ENCODE results near the gene ARHGEF40.

Gene ARHGEF40

GRCh38 chr14:21070083-21070609 lies at the start of gene ARHGEF40:
Gene ARHGEF40, plus strand, starts transcription at chr14:21070304. Its CDS starts 93 bp downstream, at chr14:21070397.
- Histone ChIP-seq H3K27me3 (ENCODE audit: control insufficient read depth, insufficient read depth, low read length) (peaks cover 16% of the 10 kb centered on the region), H3K36me3 (ENCODE audit: control insufficient read depth, low read depth, low read length) (peaks cover 24% of the 10 kb centered on the region), H3K4me1 (ENCODE audit: control insufficient read depth, low read depth, low read length) (peaks cover 16% of the 10 kb centered on the region), H3K27ac (ENCODE audit: low read length) (peak within 1 kb of the TSS; percentile 89), H3K9me3 (ENCODE audit: control insufficient read depth, low read depth, low read length) (no peaks in the 10 kb centered on the region), H3K4me3 (ENCODE audit: low read length) (peak within 1 kb of the TSS; percentile 69), H3K9ac (ENCODE audit: low read length) (peak within 1 kb of the TSS; percentile 89)

- Histone ChIP-seq H3K27me3 (ENCODE audit: control insufficient read depth, insufficient read depth, low read length) (peaks cover 26% of the 10 kb centered on the region), H3K36me3 (ENCODE audit: control insufficient read depth, low read depth, low read length) (no peaks in the 10 kb centered on the region), H3K4me1 (ENCODE audit: control insufficient read depth, low read depth, low read length) (peaks cover 7% of the 10 kb centered on the region)
Observed at GRCh38 chr14:21020977-21021545, 49.0 kb upstream of the ARHGEF40 start.

GRCh38 chr14:21022686-21023085 lies 47.4 kb upstream of the ARHGEF40 start:
- H3K27ac ChIP-seq (ENCODE audit: low read length) = no peak overlapping the region
- H3K4me1 ChIP-seq (ENCODE audit: control insufficient read depth, low read depth, low read length) = peaks cover 18% of the 10 kb centered on the region
- H3K4me3 ChIP-seq (ENCODE audit: low read length) = no peak overlapping the region
- H3K27me3 ChIP-seq (ENCODE audit: control insufficient read depth, insufficient read depth, low read length) = peaks cover 40% of the 10 kb centered on the region
- H3K9me3 ChIP-seq (ENCODE audit: control insufficient read depth, low read depth, low read length) = no peaks in the 10 kb centered on the region
- no peaks in the 10 kb centered on the region for H3K36me3 ChIP-seq (ENCODE audit: control insufficient read depth, low read depth, low read length)
- H3K9ac ChIP-seq (ENCODE audit: low read length) = no peak overlapping the region

More at GRCh38 chr14:21020977-21021545, 49.0 kb upstream of the ARHGEF40 start:
- Histone ChIP-seq H3K4me3 (ENCODE audit: low read length) (no peak overlapping the region), H3K27ac (ENCODE audit: low read length) (no peak overlapping the region), H3K9me3 (ENCODE audit: control insufficient read depth, low read depth, low read length) (no peaks in the 10 kb centered on the region), H3K9ac (ENCODE audit: low read length) (no peak overlapping the region)

- peaks cover 40% of the 10 kb centered on the region for H3K27me3 ChIP-seq (ENCODE audit: control insufficient read depth, insufficient read depth, low read length)
- no peaks in the 10 kb centered on the region for H3K36me3 ChIP-seq (ENCODE audit: control insufficient read depth, low read depth, low read length)
- no peak overlapping the region for H3K27ac ChIP-seq (ENCODE audit: low read length)
- H3K4me3 ChIP-seq (ENCODE audit: low read length) = no peak overlapping the region
- peaks cover 18% of the 10 kb centered on the region for H3K4me1 ChIP-seq (ENCODE audit: control insufficient read depth, low read depth, low read length)
- H3K9ac ChIP-seq (ENCODE audit: low read length) = no peak overlapping the region
- H3K9me3 ChIP-seq (ENCODE audit: control insufficient read depth, low read depth, low read length) = no peaks in the 10 kb centered on the region
Observed at GRCh38 chr14:21023174-21023573, 46.9 kb upstream of the ARHGEF40 start.

- Histone ChIP-seq H3K9ac (ENCODE audit: low read length) (peak overlapping the region; percentile 48), H3K36me3 (ENCODE audit: control insufficient read depth, low read depth, low read length) (no peaks in the 10 kb centered on the region), H3K9me3 (ENCODE audit: control insufficient read depth, low read depth, low read length) (no peaks in the 10 kb centered on the region), H3K4me1 (ENCODE audit: control insufficient read depth, low read depth, low read length) (peaks cover 18% of the 10 kb centered on the region), H3K27ac (ENCODE audit: low read length) (no peak overlapping the region), H3K27me3 (ENCODE audit: control insufficient read depth, insufficient read depth, low read length) (peaks cover 40% of the 10 kb centered on the region), H3K4me3 (ENCODE audit: low read length) (peak overlapping the region; percentile 75)
Observed at GRCh38 chr14:21023817-21024584, 46.1 kb upstream of the ARHGEF40 start.

GRCh38 chr14:21024585-21025370 lies 45.3 kb upstream of the ARHGEF40 start, which contains the start of gene NDRG2:
Gene NDRG2, minus strand, starts transcription at chr14:21025061. Its CDS starts 1,746 bp downstream, at chr14:21023315.
- H3K36me3 ChIP-seq (ENCODE audit: control insufficient read depth, low read depth, low read length) = no peaks in the 10 kb centered on the region
- peak within 1 kb of the TSS; percentile 75 for H3K4me3 ChIP-seq (ENCODE audit: low read length)
- no peaks in the 10 kb centered on the region for H3K9me3 ChIP-seq (ENCODE audit: control insufficient read depth, low read depth, low read length)
- H3K27me3 ChIP-seq (ENCODE audit: control insufficient read depth, insufficient read depth, low read length) = peaks cover 40% of the 10 kb centered on the region
- H3K9ac ChIP-seq (ENCODE audit: low read length) = peak within 1 kb of the TSS; percentile 56
- H3K27ac ChIP-seq (ENCODE audit: low read length) = no peak within 1 kb of the TSS
- H3K4me1 ChIP-seq (ENCODE audit: control insufficient read depth, low read depth, low read length) = peaks cover 18% of the 10 kb centered on the region

GRCh38 chr14:21025371-21026273 lies 44.5 kb upstream of the ARHGEF40 start:
- peak overlapping the region; percentile 75 for H3K4me3 ChIP-seq (ENCODE audit: low read length)
- H3K27me3 ChIP-seq (ENCODE audit: control insufficient read depth, insufficient read depth, low read length) = peaks cover 40% of the 10 kb centered on the region
- H3K9me3 ChIP-seq (ENCODE audit: control insufficient read depth, low read depth, low read length) = no peaks in the 10 kb centered on the region
- no peak overlapping the region for H3K27ac ChIP-seq (ENCODE audit: low read length)
- H3K36me3 ChIP-seq (ENCODE audit: control insufficient read depth, low read depth, low read length) = no peaks in the 10 kb centered on the region
- H3K4me1 ChIP-seq (ENCODE audit: control insufficient read depth, low read depth, low read length) = peaks cover 18% of the 10 kb centered on the region
- H3K9ac ChIP-seq (ENCODE audit: low read length) = peak overlapping the region; percentile 56

- H3K36me3 ChIP-seq (ENCODE audit: control insufficient read depth, low read depth, low read length) = no peaks in the 10 kb centered on the region
- H3K4me1 ChIP-seq (ENCODE audit: control insufficient read depth, low read depth, low read length) = peaks cover 18% of the 10 kb centered on the region
- peaks cover 40% of the 10 kb centered on the region for H3K27me3 ChIP-seq (ENCODE audit: control insufficient read depth, insufficient read depth, low read length)
- no peak overlapping the region for H3K27ac ChIP-seq (ENCODE audit: low read length)
- H3K9ac ChIP-seq (ENCODE audit: low read length) = peak overlapping the region; percentile 56
- peak overlapping the region; percentile 75 for H3K4me3 ChIP-seq (ENCODE audit: low read length)
- no peaks in the 10 kb centered on the region for H3K9me3 ChIP-seq (ENCODE audit: control insufficient read depth, low read depth, low read length)
Observed at GRCh38 chr14:21026274-21026987, 43.7 kb upstream of the ARHGEF40 start.

GRCh38 chr14:21026988-21027315 lies 43.2 kb upstream of the ARHGEF40 start:
- Histone ChIP-seq H3K4me1 (ENCODE audit: control insufficient read depth, low read depth, low read length) (peaks cover 18% of the 10 kb centered on the region), H3K9me3 (ENCODE audit: control insufficient read depth, low read depth, low read length) (no peaks in the 10 kb centered on the region), H3K9ac (ENCODE audit: low read length) (no peak overlapping the region), H3K27ac (ENCODE audit: low read length) (no peak overlapping the region), H3K4me3 (ENCODE audit: low read length) (no peak overlapping the region), H3K36me3 (ENCODE audit: control insufficient read depth, low read depth, low read length) (no peaks in the 10 kb centered on the region), H3K27me3 (ENCODE audit: control insufficient read depth, insufficient read depth, low read length) (peaks cover 40% of the 10 kb centered on the region)

- Histone ChIP-seq H3K4me1 (ENCODE audit: control insufficient read depth, low read depth, low read length) (peaks cover 13% of the 10 kb centered on the region), H3K27ac (ENCODE audit: low read length) (no peak within 1 kb of the TSS), H3K27me3 (ENCODE audit: control insufficient read depth, insufficient read depth, low read length) (peaks cover 16% of the 10 kb centered on the region), H3K4me3 (ENCODE audit: low read length) (no peak within 1 kb of the TSS), H3K36me3 (ENCODE audit: control insufficient read depth, low read depth, low read length) (no peaks in the 10 kb centered on the region), H3K9ac (ENCODE audit: low read length) (no peak within 1 kb of the TSS), H3K9me3 (ENCODE audit: control insufficient read depth, low read depth, low read length) (no peaks in the 10 kb centered on the region)
Observed at GRCh38 chr14:21029917-21030316, 40.2 kb upstream of the ARHGEF40 start, which contains the start of gene TPPP2. Gene TPPP2, plus strand, starts transcription at chr14:21030217. Its CDS starts 365 bp downstream, at chr14:21030582.

All from iPS-18a (cell line).